GM21786 (cell line): ENCODE data around the gene ENTPD7.
"Not testable (repeated sequence)": the region's sequence is repeated elsewhere in the genome, so short reads cannot be mapped to it uniquely, and the experiment has no call there.

ENCODE experiments used
- ATAC-seq: cut with Tn5 transposase; IDR thresholded peaks from one replicate; pipeline ENCODE4 v1.9.1; 2021; ENCODE audit not compliant: unreplicated experiment

Gene ENTPD7

GRCh38 chr10:99742254-99742653 is 82.9 kb downstream of the ENTPD7 start:
- no peak for ATAC-seq

- no peak for ATAC-seq
These were observed 83.4 kb downstream of the ENTPD7 start for GRCh38 chr10:99742701-99743100.

- no peak for ATAC-seq
These were observed 84.5 kb downstream of the ENTPD7 start for GRCh38 chr10:99743841-99744240.

GRCh38 chr10:99746166-99746565 is 86.9 kb downstream of the ENTPD7 start:
- ATAC-seq: not testable (repeated sequence)

GRCh38 chr10:99748823-99749451 is 89.6 kb downstream of the ENTPD7 start:
- ATAC-seq: no peak

- ATAC-seq: no peak
These were observed 91.3 kb downstream of the ENTPD7 start for GRCh38 chr10:99750641-99751040.

- ATAC-seq: no peak
These were observed 95.4 kb downstream of the ENTPD7 start for GRCh38 chr10:99754670-99755069.
